ENCODE results near the gene LCP2.

- TF ChIP-seq CTCF (IDR thresholded peaks at IDR 0.05) (no peak), EZH2 (IDR thresholded peaks at IDR 0.05; ENCODE audit: borderline replicate concordance, insufficient read depth, low read depth, low read length, poor library complexity, severe bottlenecking) (no peak)
These were observed 45.6 kb upstream of the LCP2 start for GRCh38 chr5:170343177-170343576.

Data from B cell (primary cell).